Stimulated activated CD4-positive, alpha-beta T cell treated with anti-CD3 and anti-CD28 coated beads, TNF-alpha, amount 100 ng/mL, for 24 hours (primary cell): ENCODE results near the gene MBL2.

Experiments used
- DNase-seq, 3 experiments: peaks; one replicate each; pipeline ENCODE4 v3.0.0-alpha.2; 2020; ENCODE audit warnings: low read depth in 3 of 3

Gene MBL2

GRCh38 chr10:52771534-52772445 is 794 bp downstream of the MBL2 start:
- DNase-seq: no peak

- no peak for DNase-seq
These were observed 1.7 kb downstream of the MBL2 start for GRCh38 chr10:52770904-52771303.

- DNase-seq: no peak
These were observed 2.6 kb downstream of the MBL2 start for GRCh38 chr10:52769966-52770365.

GRCh38 chr10:52768001-52768532 is 4.5 kb downstream of the MBL2 start:
- DNase-seq: no peak

GRCh38 chr10:52762088-52762487 is 10.5 kb downstream of the MBL2 start:
- no peak for DNase-seq

GRCh38 chr10:52759154-52759553 is 13.4 kb downstream of the MBL2 start:
- DNase-seq: no peak

GRCh38 chr10:52758406-52758805 is 14.2 kb downstream of the MBL2 start:
- no peak for DNase-seq

- DNase-seq: no peak
These were observed 14.8 kb downstream of the MBL2 start for GRCh38 chr10:52757773-52758172.

- no peak for DNase-seq
These were observed 15.6 kb downstream of the MBL2 start for GRCh38 chr10:52756966-52757365.

- no peak for DNase-seq
These were observed 16.3 kb downstream of the MBL2 start for GRCh38 chr10:52756295-52756694.

- DNase-seq: no peak
These were observed 17.1 kb downstream of the MBL2 start for GRCh38 chr10:52755297-52756062.

GRCh38 chr10:52752801-52753445 is 19.7 kb downstream of the MBL2 start:
- no peak for DNase-seq

- no peak for DNase-seq
These were observed 20.3 kb downstream of the MBL2 start for GRCh38 chr10:52752261-52752660.

GRCh38 chr10:52751337-52751736 is 21.2 kb downstream of the MBL2 start:
- no peak for DNase-seq

GRCh38 chr10:52750629-52751028 is 22.0 kb downstream of the MBL2 start:
- DNase-seq: no peak

- no peak for DNase-seq
These were observed 24.9 kb downstream of the MBL2 start for GRCh38 chr10:52747694-52748093.

- no peak for DNase-seq
These were observed 26.4 kb downstream of the MBL2 start for GRCh38 chr10:52746169-52746568.

- DNase-seq: no peak
These were observed 28.4 kb downstream of the MBL2 start for GRCh38 chr10:52744057-52744805.

GRCh38 chr10:52742731-52743130 is 29.9 kb downstream of the MBL2 start:
- DNase-seq: no peak

GRCh38 chr10:52741851-52742250 is 30.7 kb downstream of the MBL2 start:
- no peak for DNase-seq

GRCh38 chr10:52740913-52741675 is 31.5 kb downstream of the MBL2 start:
- DNase-seq: peak in 2 of 3 experiments; percentile 4 to 25
